SU-DHL-6 (cell line): ENCODE data around the gene DOCK9.

ENCODE experiments used
- H2AFZ ChIP-seq: fragments of 200-600 bp; sonication (generic); 2 replicates; pipeline ENCODE4 v1.6.1; 2014; ENCODE audit warnings: low read depth, mild to moderate bottlenecking, moderate library complexity, mixed read lengths, antibody characterized with exemption, low read length; ENCODE audit not compliant: severe bottlenecking
- H3F3A ChIP-seq: fragments of 200-600 bp; shearing (Covaris generic); 2 replicates; pipeline ENCODE4 v1.6.0; 2016; ENCODE audit warnings: antibody characterized with exemption, mild to moderate bottlenecking; ENCODE audit not compliant: insufficient read depth
- H3K27ac ChIP-seq: fragments of 200-600 bp; sonication (generic); 2 replicates; pipeline ENCODE4 v1.5.1; 2016; ENCODE audit warnings: low read depth, mild to moderate bottlenecking, low read length, moderate library complexity, mixed read lengths
- H3K27me3 ChIP-seq: fragments of 200-600 bp; sonication (generic), shearing (Covaris generic); 2 replicates; pipeline ENCODE4 v1.6.0; 2014; ENCODE audit warnings: mild to moderate bottlenecking, low read length
- H3K36me3 ChIP-seq: fragments of 200-600 bp; sonication (generic); 2 replicates; pipeline ENCODE4 v1.6.1; 2014; ENCODE audit warnings: mild to moderate bottlenecking, low read length, mixed read lengths
- H3K4me2 ChIP-seq: fragments of 300-600, 200-600 bp; shearing (Covaris generic), sonication (generic); 2 replicates; pipeline ENCODE4 v1.6.0; 2014; ENCODE audit warnings: low read length, low read depth, mild to moderate bottlenecking; ENCODE audit not compliant: poor library complexity, severe bottlenecking
- H3K4me3 ChIP-seq: fragments of 200-600 bp; sonication (generic); 2 replicates; pipeline ENCODE4 v1.5.1; 2014; ENCODE audit warnings: antibody characterized with exemption, low read length, mild to moderate bottlenecking, mixed read lengths; ENCODE audit not compliant: insufficient read depth, poor library complexity, severe bottlenecking
- H3K79me2 ChIP-seq: fragments of 200-600 bp; sonication (generic); 2 replicates; pipeline ENCODE4 v1.6.1; 2014; ENCODE audit warnings: mild to moderate bottlenecking, low read length, moderate library complexity; ENCODE audit not compliant: insufficient read depth
- H3K9ac ChIP-seq: fragments of 200-600 bp; sonication (generic); 2 replicates; pipeline ENCODE4 v1.7.0; 2014; ENCODE audit warnings: mild to moderate bottlenecking, low read length
- H3K9me2 ChIP-seq: fragments of 200-600 bp; sonication (generic); replicated peaks from 2 replicates; pipeline ENCODE4 v1.6.1; 2014; ENCODE audit warnings: low read length; ENCODE audit not compliant: insufficient read depth
- H3K9me3 ChIP-seq: fragments of 200-600 bp; sonication (generic); 2 replicates; pipeline ENCODE4 v1.6.1; 2014; ENCODE audit warnings: low read length, mixed read lengths; ENCODE audit not compliant: insufficient read depth
- H4K20me1 ChIP-seq: fragments of 200-600 bp; sonication (generic); 2 replicates; pipeline ENCODE4 v1.6.1; 2014; ENCODE audit warnings: low read depth, mild to moderate bottlenecking, antibody characterized with exemption, low read length, moderate library complexity, mixed read lengths
- CTCF ChIP-seq: fragments of 200-600 bp; sonication (generic); IDR thresholded peaks from one replicate; pipeline ENCODE4 v1.5.1; 2017; ENCODE audit warnings: antibody characterized with exemption, mild to moderate bottlenecking, low read length, moderate library complexity; ENCODE audit not compliant: insufficient read depth, poor library complexity, severe bottlenecking
- EZH2phosphoT487 ChIP-seq: fragments of 200-600 bp; sonication (generic), shearing (Covaris generic); conservative IDR thresholded peaks from 2 replicates; pipeline ENCODE4 v1.6.1; 2018; ENCODE audit warnings: mild to moderate bottlenecking, antibody characterized with exemption, low read length, moderate library complexity, mixed read lengths

DOCK9 gene

GRCh38 chr13:98985591-98985990 lies 7.7 kb upstream of the DOCK9 start:
- H3K9me2 ChIP-seq = no peaks in the 10 kb centered on the region
- TF ChIP-seq CTCF = no peak
- no peak for TF ChIP-seq EZH2phosphoT487
- no peaks in the 10 kb centered on the region for H3K36me3 ChIP-seq
- no peak overlapping the region for H3K9ac ChIP-seq
- no peaks in the 10 kb centered on the region for H4K20me1 ChIP-seq
- no peak overlapping the region for H3K4me3 ChIP-seq
- no peak overlapping the region for H2AFZ ChIP-seq
- no peaks in the 10 kb centered on the region for H3K79me2 ChIP-seq
- H3K4me2 ChIP-seq = no peak overlapping the region
- H3F3A ChIP-seq = no peaks in the 10 kb centered on the region
- H3K27me3 ChIP-seq = no peaks in the 10 kb centered on the region
- H3K27ac ChIP-seq = no peak overlapping the region
- H3K9me3 ChIP-seq = no peaks in the 10 kb centered on the region

GRCh38 chr13:98984983-98985382 lies 7.1 kb upstream of the DOCK9 start:
- TF ChIP-seq CTCF = no peak
- no peak for TF ChIP-seq EZH2phosphoT487
- H3K4me2 ChIP-seq = no peak overlapping the region

GRCh38 chr13:98984118-98984517 lies 6.3 kb upstream of the DOCK9 start:
- H3K9me3 ChIP-seq = no peaks in the 10 kb centered on the region
- H3K27ac ChIP-seq = no peak overlapping the region
- H3K9ac ChIP-seq = no peak overlapping the region
- TF ChIP-seq CTCF = no peak
- H3K4me2 ChIP-seq = no peak overlapping the region
- H2AFZ ChIP-seq = no peak overlapping the region
- H3F3A ChIP-seq = no peaks in the 10 kb centered on the region
- no peak overlapping the region for H3K4me3 ChIP-seq
- no peaks in the 10 kb centered on the region for H3K27me3 ChIP-seq
- H3K79me2 ChIP-seq = no peaks in the 10 kb centered on the region
- no peaks in the 10 kb centered on the region for H3K36me3 ChIP-seq
- H4K20me1 ChIP-seq = no peaks in the 10 kb centered on the region
- H3K9me2 ChIP-seq = no peaks in the 10 kb centered on the region

More at GRCh38 chr13:98984983-98985382, 7.1 kb upstream of the DOCK9 start:
- Histone ChIP-seq H3K79me2 (no peaks in the 10 kb centered on the region), H3K36me3 (no peaks in the 10 kb centered on the region), H3K9ac (no peak overlapping the region), H3F3A (no peaks in the 10 kb centered on the region), H3K27ac (no peak overlapping the region), H3K9me2 (no peaks in the 10 kb centered on the region), H3K4me3 (no peak overlapping the region), H3K27me3 (no peaks in the 10 kb centered on the region), H3K9me3 (no peaks in the 10 kb centered on the region), H2AFZ (no peak overlapping the region), H4K20me1 (no peaks in the 10 kb centered on the region)

GRCh38 chr13:98983182-98983581 lies 5.3 kb upstream of the DOCK9 start:
- Histone ChIP-seq H3F3A (no peaks in the 10 kb centered on the region), H3K9me3 (no peaks in the 10 kb centered on the region), H3K4me2 (no peak overlapping the region), H3K27me3 (no peaks in the 10 kb centered on the region), H3K4me3 (no peak overlapping the region), H3K79me2 (no peaks in the 10 kb centered on the region), H4K20me1 (no peaks in the 10 kb centered on the region), H3K36me3 (no peaks in the 10 kb centered on the region), H3K9ac (no peak overlapping the region), H2AFZ (no peak overlapping the region), H3K9me2 (no peaks in the 10 kb centered on the region), H3K27ac (no peak overlapping the region)
- TF ChIP-seq CTCF (no peak), EZH2phosphoT487 (no peak)
